Activated CD8-positive, alpha-beta memory T cell treated with anti-CD3 and anti-CD28 coated beads for 36 hours (primary cell): ENCODE measurements around the gene PRKN. TPM values are rescaled to one million over a fixed set of nuclear protein-coding genes. Genes with fewer than 3 reads are reported as not detected.

Source experiments
- CTCF ChIA-PET: fragments of 350-600 bp; sonication (Branson Sonifier 250); formaldehyde crosslinking; loops from one replicate; lab custom pipeline; 2021; ENCODE audit warnings: antibody characterized with exemption; lab: Charles Lee
- POLR2A ChIA-PET: fragments of 350-600 bp; sonication (Branson Sonifier 250); formaldehyde crosslinking; loops from one replicate; lab custom pipeline; 2021; ENCODE audit warnings: antibody characterized with exemption; lab: Charles Lee
- total RNA-seq, 2 experiments: library from RNA; stranded (reverse); gene quantifications; one replicate each; pipeline ENCODE4 v1.2.3, GENCODE V29; 2021

PRKN gene
- not detected for total RNA-seq

GRCh38 chr6:162727322-162728182, at the start of gene PRKN, which contains the start of gene PACRG:
PRKN (minus strand) TSS chr6:162727766.
PACRG (plus strand) TSS chr6:162727974.
- POLR2A ChIA-PET = no interaction called here
- CTCF ChIA-PET = no interaction called here

- CTCF ChIA-PET = no interaction called here
- POLR2A ChIA-PET = no interaction called here
These were observed 49.5 kb upstream of the PRKN start for GRCh38 chr6:162777091-162777490.

- CTCF ChIA-PET = interaction anchor here (0.8 kb wide), 1 partner anchor 8 kb away, joined by 3 read pairs; no protein-coding TSS in a partner anchor
- POLR2A ChIA-PET = no interaction called here
These were observed 46.4 kb upstream of the PRKN start for GRCh38 chr6:162773996-162774395.

- ChIA-PET CTCF (no interaction called here), POLR2A (no interaction called here)
These were observed 44.9 kb upstream of the PRKN start for GRCh38 chr6:162772466-162772865.

- ChIA-PET POLR2A (no interaction called here), CTCF (no interaction called here)
These were observed 43.4 kb upstream of the PRKN start for GRCh38 chr6:162770955-162771354.

- POLR2A ChIA-PET = no interaction called here
- CTCF ChIA-PET = no interaction called here
These were observed 42.6 kb upstream of the PRKN start for GRCh38 chr6:162770136-162770535.

- POLR2A ChIA-PET = no interaction called here
- CTCF ChIA-PET = no interaction called here
These were observed 26.2 kb upstream of the PRKN start for GRCh38 chr6:162753775-162754174.

GRCh38 chr6:162751211-162751859, 23.8 kb upstream of the PRKN start:
- CTCF ChIA-PET = no interaction called here
- POLR2A ChIA-PET = no interaction called here

- CTCF ChIA-PET = no interaction called here
- POLR2A ChIA-PET = no interaction called here
These were observed 23.2 kb upstream of the PRKN start for GRCh38 chr6:162750776-162751175.

- ChIA-PET POLR2A (no interaction called here), CTCF (no interaction called here)
These were observed 9.4 kb upstream of the PRKN start for GRCh38 chr6:162736961-162737360.

- ChIA-PET CTCF (no interaction called here), POLR2A (no interaction called here)
These were observed 5.9 kb upstream of the PRKN start for GRCh38 chr6:162733489-162733888.

GRCh38 chr6:162730502-162730901, 2.9 kb upstream of the PRKN start:
- POLR2A ChIA-PET = no interaction called here
- CTCF ChIA-PET = no interaction called here

GRCh38 chr6:162728706-162729105, 1.1 kb upstream of the PRKN start:
- ChIA-PET CTCF (no interaction called here), POLR2A (no interaction called here)

- ChIA-PET POLR2A (no interaction called here), CTCF (no interaction called here)
These were observed 631 bp upstream of the PRKN start for GRCh38 chr6:162728197-162728596.

- ChIA-PET POLR2A (no interaction called here), CTCF (no interaction called here)
These were observed 632 bp downstream of the PRKN start for GRCh38 chr6:162726947-162727321.

- ChIA-PET POLR2A (no interaction called here), CTCF (no interaction called here)
These were observed 4.9 kb downstream of the PRKN start for GRCh38 chr6:162722633-162723032.

GRCh38 chr6:162722226-162722625, 5.3 kb downstream of the PRKN start:
- POLR2A ChIA-PET = no interaction called here
- CTCF ChIA-PET = no interaction called here

- CTCF ChIA-PET = interaction anchor here (0.6 kb wide), 1 partner anchor 78 kb away, joined by 3 read pairs; no protein-coding TSS in a partner anchor
- POLR2A ChIA-PET = no interaction called here
These were observed 6.2 kb downstream of the PRKN start for GRCh38 chr6:162721404-162721687.

GRCh38 chr6:162719528-162719927, 8.0 kb downstream of the PRKN start:
- ChIA-PET CTCF (no interaction called here), POLR2A (no interaction called here)

- ChIA-PET CTCF (no interaction called here), POLR2A (no interaction called here)
These were observed 12.0 kb downstream of the PRKN start for GRCh38 chr6:162715601-162716000.
